ENCODE data around the gene COA4. TPM values are rescaled to one million over a fixed set of nuclear protein-coding genes. Genes with fewer than 3 reads are reported as not detected.

The COA4 gene
- total RNA-seq, 6 donors from 2014 or later, result 27.2 to 77.4 (median 47.5) TPM

- no peak overlapping the region for H3K4me3 ChIP-seq
- no peaks in the 10 kb centered on the region for H3K9me3 ChIP-seq
- DNase-seq (no peak), ATAC-seq (ENCODE audit: low FRiP score in 2 of 2) (no peak)
- TF ChIP-seq EP300 (IDR thresholded peaks at IDR 0.05) (no peak), POLR2AphosphoS5 (IDR thresholded peaks at IDR 0.05) (no peak), POLR2A (IDR thresholded peaks at IDR 0.05) (no peak), CTCF (IDR thresholded peaks at IDR 0.05) (no peak)
- H3K4me1 ChIP-seq, result no peaks in the 10 kb centered on the region
- no peaks in the 10 kb centered on the region for H3K27me3 ChIP-seq
- H3K36me3 ChIP-seq, result peaks cover 4 to 86% (median 54%) of the 10 kb centered on the region in 4 donors
- H3K27ac ChIP-seq, result no peak overlapping the region
Observed at GRCh38 chr11:73913472-73913871, 36.8 kb upstream of the COA4 start.

GRCh38 chr11:73912026-73912425 is 35.4 kb upstream of the COA4 start:
- Histone ChIP-seq H3K4me1 (no peaks in the 10 kb centered on the region), H3K36me3 (peaks cover 4 to 74% (median 45%) of the 10 kb centered on the region in 4 donors), H3K4me3 (no peak overlapping the region), H3K27ac (no peak overlapping the region), H3K9me3 (no peaks in the 10 kb centered on the region), H3K27me3 (no peaks in the 10 kb centered on the region)
- DNase-seq (no peak), ATAC-seq (ENCODE audit: low FRiP score in 2 of 2) (no peak)
- TF ChIP-seq POLR2A (IDR thresholded peaks at IDR 0.05) (no peak), CTCF (IDR thresholded peaks at IDR 0.05) (no peak), POLR2AphosphoS5 (IDR thresholded peaks at IDR 0.05) (no peak), EP300 (IDR thresholded peaks at IDR 0.05) (no peak)
- 98 to 100% methylated on average over 2 of the region's 2 CpGs for WGBS, 2 donors

GRCh38 chr11:73907191-73907590 is 30.5 kb upstream of the COA4 start:
- peak in 1 of 2 donors; percentile 21 for DNase-seq

GRCh38 chr11:73902303-73902702 is 25.7 kb upstream of the COA4 start:
- no peak for DNase-seq
- Histone ChIP-seq H3K27me3 (no peaks in the 10 kb centered on the region), H3K36me3 (peaks cover 6 to 40% (median 12%) of the 10 kb centered on the region in 4 donors), H3K27ac (no peak overlapping the region), H3K9me3 (no peaks in the 10 kb centered on the region), H3K4me1 (no peaks in the 10 kb centered on the region), H3K4me3 (no peak overlapping the region)
- TF ChIP-seq POLR2A (IDR thresholded peaks at IDR 0.05) (no peak), POLR2AphosphoS5 (IDR thresholded peaks at IDR 0.05) (no peak), CTCF (IDR thresholded peaks at IDR 0.05) (no peak), EP300 (IDR thresholded peaks at IDR 0.05) (no peak)
- ATAC-seq (ENCODE audit: low FRiP score in 2 of 2), result no peak
- 92 to 94% methylated on average over 1 of the region's 1 CpG for WGBS, 2 donors

More at GRCh38 chr11:73907191-73907590, 30.5 kb upstream of the COA4 start:
- WGBS, 2 donors, result 91 to 92% methylated on average over 4 of the region's 4 CpGs
- no peak overlapping the region for H3K4me3 ChIP-seq
- no peaks in the 10 kb centered on the region for H3K27me3 ChIP-seq
- H3K4me1 ChIP-seq, result no peaks in the 10 kb centered on the region
- H3K9me3 ChIP-seq, result no peaks in the 10 kb centered on the region
- peaks cover 0 to 51% (median 21%) of the 10 kb centered on the region in 4 donors for H3K36me3 ChIP-seq
- TF ChIP-seq POLR2A (IDR thresholded peaks at IDR 0.05), result no peak
- TF ChIP-seq CTCF (IDR thresholded peaks at IDR 0.05), result peak in 1 of 6 experiments; percentile 9
- TF ChIP-seq EP300 (IDR thresholded peaks at IDR 0.05), result no peak
- no peak overlapping the region for H3K27ac ChIP-seq
- ATAC-seq (ENCODE audit: low FRiP score in 2 of 2), result peak; percentile 56 to 71

GRCh38 chr11:73894725-73895335 is 18.2 kb upstream of the COA4 start:
- TF ChIP-seq POLR2A (IDR thresholded peaks at IDR 0.05), result no peak
- TF ChIP-seq EP300 (IDR thresholded peaks at IDR 0.05), result no peak
- TF ChIP-seq POLR2AphosphoS5 (IDR thresholded peaks at IDR 0.05), result no peak
- no peak for TF ChIP-seq CTCF (IDR thresholded peaks at IDR 0.05)
- Histone ChIP-seq H3K9me3 (no peaks in the 10 kb centered on the region), H3K36me3 (peaks cover 0 to 37% (median 11%) of the 10 kb centered on the region in 4 donors), H3K4me3 (no peak overlapping the region), H3K27me3 (no peaks in the 10 kb centered on the region), H3K4me1 (no peaks in the 10 kb centered on the region), H3K27ac (no peak overlapping the region)
- no peak for DNase-seq
- 96 to 97% methylated on average over 5 of the region's 5 CpGs for WGBS, 2 donors
- ATAC-seq (ENCODE audit: low FRiP score in 2 of 2), result no peak

Data from upper lobe of left lung (tissue), 6 donors.